Ectodermal cell (in vitro differentiated cells): Measurements from ENCODE around the gene GPC4.

Experiments used
- H3K27ac ChIP-seq: 2 replicates; pipeline ENCODE4 v1.7.0; 2013; ENCODE audit warnings: mild to moderate bottlenecking, low read depth, low read length; ENCODE audit not compliant: insufficient read depth, poor library complexity, severe bottlenecking
- H3K27me3 ChIP-seq: 2 replicates; pipeline ENCODE4 v1.7.0; 2013; ENCODE audit warnings: mild to moderate bottlenecking, low read length; ENCODE audit not compliant: insufficient read depth, control insufficient read depth, poor library complexity, severe bottlenecking
- H3K36me3 ChIP-seq: one replicate; pipeline ENCODE4 v1.7.0; 2013; ENCODE audit warnings: low read length; ENCODE audit not compliant: control insufficient read depth, insufficient read depth
- H3K4me1 ChIP-seq: one replicate; pipeline ENCODE4 v1.7.0; 2013; ENCODE audit warnings: low read length; ENCODE audit not compliant: control insufficient read depth, insufficient read depth
- H3K4me3 ChIP-seq: 2 replicates; pipeline ENCODE4 v1.7.0; 2013; ENCODE audit warnings: low read depth, low read length, control low read depth; ENCODE audit not compliant: insufficient read depth
- H3K9me3 ChIP-seq: 2 replicates; pipeline ENCODE4 v1.7.0; 2013; ENCODE audit warnings: mild to moderate bottlenecking, low read length, moderate library complexity; ENCODE audit not compliant: control insufficient read depth
- WGBS, 2 experiments: methylation state at CpG; one replicate each; pipeline ENCODE4 v1.1.7; 2013; ENCODE audit warnings: missing lambda C conversion rate in 2 of 2; 5-methylcytosine and 5-hydroxymethylcytosine counted together

Gene GPC4

GRCh38 chrX:133314281-133314680 is 101.0 kb downstream of the GPC4 start:
- Histone ChIP-seq H3K4me3 (no peak overlapping the region), H3K36me3 (no peaks in the 10 kb centered on the region)

GRCh38 chrX:133308499-133308897 is 106.8 kb downstream of the GPC4 start:
- H3K27me3 ChIP-seq, result no peaks in the 10 kb centered on the region
- H3K4me3 ChIP-seq, result no peak overlapping the region
- H3K36me3 ChIP-seq, result no peaks in the 10 kb centered on the region
- 28 to 52% methylated on average over 4 to 5 of the region's 5 CpGs for WGBS, 2 experiments
- H3K4me1 ChIP-seq, result peaks cover 36% of the 10 kb centered on the region
- no peaks in the 10 kb centered on the region for H3K9me3 ChIP-seq
- peak overlapping the region; percentile 96 for H3K27ac ChIP-seq

More at GRCh38 chrX:133314281-133314680, 101.0 kb downstream of the GPC4 start:
- Histone ChIP-seq H3K27me3 (no peaks in the 10 kb centered on the region), H3K4me1 (peaks cover 26% of the 10 kb centered on the region), H3K27ac (no peak overlapping the region), H3K9me3 (no peaks in the 10 kb centered on the region)

- peaks cover 30% of the 10 kb centered on the region for H3K4me1 ChIP-seq
- no peaks in the 10 kb centered on the region for H3K9me3 ChIP-seq
- H3K4me3 ChIP-seq, result no peak overlapping the region
- H3K27me3 ChIP-seq, result no peaks in the 10 kb centered on the region
- H3K36me3 ChIP-seq, result no peaks in the 10 kb centered on the region
- WGBS, 2 experiments, result 4 to 6% methylated on average over 8 to 13 of the region's 13 CpGs
- H3K27ac ChIP-seq, result peak overlapping the region; percentile 96
These were observed 107.4 kb downstream of the GPC4 start for GRCh38 chrX:133307637-133308498.

GRCh38 chrX:133307094-133307493 is 108.2 kb downstream of the GPC4 start:
- WGBS, 2 experiments, result 0% methylated on average over 3 of the region's 3 CpGs
- H3K36me3 ChIP-seq, result no peaks in the 10 kb centered on the region
- peak overlapping the region; percentile 96 for H3K27ac ChIP-seq

GRCh38 chrX:133306316-133306715 is 109.0 kb downstream of the GPC4 start:
- WGBS, 2 experiments, result 81 to 88% methylated on average over 1 to 3 of the region's 3 CpGs

More at GRCh38 chrX:133307094-133307493, 108.2 kb downstream of the GPC4 start:
- Histone ChIP-seq H3K9me3 (no peaks in the 10 kb centered on the region), H3K4me1 (peaks cover 30% of the 10 kb centered on the region), H3K27me3 (no peaks in the 10 kb centered on the region), H3K4me3 (no peak overlapping the region)

GRCh38 chrX:133305348-133305747 is 109.9 kb downstream of the GPC4 start:
- peaks cover 24% of the 10 kb centered on the region for H3K4me1 ChIP-seq
- H3K27ac ChIP-seq, result no peak overlapping the region
- H3K9me3 ChIP-seq, result no peaks in the 10 kb centered on the region
- no peak overlapping the region for H3K4me3 ChIP-seq
- H3K27me3 ChIP-seq, result no peaks in the 10 kb centered on the region
- H3K36me3 ChIP-seq, result no peaks in the 10 kb centered on the region

More at GRCh38 chrX:133306316-133306715, 109.0 kb downstream of the GPC4 start:
- Histone ChIP-seq H3K9me3 (no peaks in the 10 kb centered on the region), H3K27ac (no peak overlapping the region), H3K4me1 (peaks cover 30% of the 10 kb centered on the region), H3K27me3 (no peaks in the 10 kb centered on the region), H3K4me3 (no peak overlapping the region), H3K36me3 (no peaks in the 10 kb centered on the region)

GRCh38 chrX:133302775-133303445 is 112.4 kb downstream of the GPC4 start:
- Histone ChIP-seq H3K4me1 (peaks cover 12% of the 10 kb centered on the region), H3K4me3 (no peak overlapping the region), H3K9me3 (no peaks in the 10 kb centered on the region), H3K36me3 (no peaks in the 10 kb centered on the region), H3K27me3 (no peaks in the 10 kb centered on the region), H3K27ac (no peak overlapping the region)
- WGBS, 2 experiments, result 93 to 96% methylated on average over 9 to 10 of the region's 10 CpGs

GRCh38 chrX:133300591-133300990 is 114.7 kb downstream of the GPC4 start:
- H3K36me3 ChIP-seq, result no peaks in the 10 kb centered on the region

GRCh38 chrX:133297284-133297683 is 118.0 kb downstream of the GPC4 start:
- 100% methylated on average over 1 of the region's 1 CpG for WGBS, 2 experiments
- Histone ChIP-seq H3K27me3 (no peaks in the 10 kb centered on the region), H3K4me1 (no peaks in the 10 kb centered on the region), H3K9me3 (no peaks in the 10 kb centered on the region), H3K36me3 (no peaks in the 10 kb centered on the region), H3K4me3 (no peak overlapping the region), H3K27ac (no peak overlapping the region)

More at GRCh38 chrX:133300591-133300990, 114.7 kb downstream of the GPC4 start:
- no peaks in the 10 kb centered on the region for H3K9me3 ChIP-seq
- no peaks in the 10 kb centered on the region for H3K27me3 ChIP-seq
- H3K27ac ChIP-seq, result no peak overlapping the region
- H3K4me3 ChIP-seq, result no peak overlapping the region
- H3K4me1 ChIP-seq, result no peaks in the 10 kb centered on the region

- Histone ChIP-seq H3K36me3 (no peaks in the 10 kb centered on the region), H3K9me3 (no peaks in the 10 kb centered on the region), H3K4me1 (no peaks in the 10 kb centered on the region), H3K27me3 (no peaks in the 10 kb centered on the region), H3K27ac (no peak overlapping the region), H3K4me3 (no peak overlapping the region)
- 92 to 100% methylated on average over 1 of the region's 1 CpG for WGBS, 2 experiments
These were observed 121.2 kb downstream of the GPC4 start for GRCh38 chrX:133294126-133294525.
